AG04450 (cell line): ENCODE measurements around the gene PRR33. TPM values are rescaled to one million over a fixed set of nuclear protein-coding genes. Genes with fewer than 3 reads are reported as not detected.

Source experiments
- CTCF ChIA-PET: fragments of 300-600, 350-600 bp; formaldehyde crosslinking; extraction: SDS; loops from one replicate; lab custom pipeline; 2022; ENCODE audit warnings: antibody characterized with exemption, inconsistent platforms; lab: Charles Lee
- POLR2A ChIA-PET: fragments of 350-600 bp; formaldehyde crosslinking; extraction: SDS; loops from one replicate; lab custom pipeline; 2021; ENCODE audit warnings: antibody characterized with exemption, inconsistent platforms; lab: Yijun Ruan, JAX
- DNase-seq: peaks from one replicate; pipeline ENCODE4 v3.0.0-alpha.2; 2011; ENCODE audit warnings: low read depth, low spot score
- H3K27ac ChIP-seq: one replicate; pipeline ENCODE4 v1.5.1; 2012; ENCODE audit warnings: low read depth, low read length, control low read depth
- H3K27me3 ChIP-seq: one replicate; pipeline ENCODE4 v1.6.0; 2012; ENCODE audit warnings: low read length; ENCODE audit not compliant: control insufficient read depth, insufficient read depth
- H3K4me3 ChIP-seq: 2 replicates; pipeline ENCODE4 v1.5.1; 2011; ENCODE audit warnings: mild to moderate bottlenecking, low read depth, low read length, control low read depth
- H3K9me3 ChIP-seq: 2 replicates; pipeline ENCODE4 v1.5.1; 2012; ENCODE audit warnings: low read length; ENCODE audit not compliant: control insufficient read depth, insufficient read depth
- CTCF ChIP-seq: IDR thresholded peaks from 2 replicates; pipeline ENCODE4 v1.5.1; 2011; ENCODE audit warnings: low read depth, low read length, control low read depth, inconsistent platforms
- polyA plus RNA-seq: library from polyadenylated mRNA; depleted of rRNA; stranded (reverse); fragments of >200 nt; gene quantifications from 2 replicates; pipeline ENCODE4 v1.2.3, GENCODE V29; 2011

Gene PRR33
- polyA plus RNA-seq, 1 experiment: not detected

- peaks cover 21% of the 10 kb centered on the region for H3K27me3 ChIP-seq
- no peak overlapping the region for H3K27ac ChIP-seq
- no peak for DNase-seq
- POLR2A ChIA-PET: no interaction called here
- no peak overlapping the region for H3K4me3 ChIP-seq
- no peaks in the 10 kb centered on the region; the same call in 1 of the 2 replicates for H3K9me3 ChIP-seq
- TF ChIP-seq CTCF: no peak
- CTCF ChIA-PET: interaction anchor here (0.7 to 1.8 kb wide), 2 partner anchors 39 to 228 kb away, joined by 3 to 8 read pairs; no protein-coding TSS in a partner anchor
Measured at GRCh38 chr11:1921574-1922141, 30.0 kb upstream of the PRR33 start.

- H3K27me3 ChIP-seq: peaks cover 21% of the 10 kb centered on the region
- no peaks in the 10 kb centered on the region; the same call in 1 of the 2 replicates for H3K9me3 ChIP-seq
- POLR2A ChIA-PET: no interaction called here
- TF ChIP-seq CTCF: no peak
- H3K27ac ChIP-seq: no peak overlapping the region
- DNase-seq: no peak
- H3K4me3 ChIP-seq: no peak overlapping the region
- CTCF ChIA-PET: interaction anchor here (0.7 to 1.8 kb wide), 2 partner anchors 39 to 227 kb away, joined by 3 to 8 read pairs; no protein-coding TSS in a partner anchor
Measured at GRCh38 chr11:1920909-1921573, 29.3 kb upstream of the PRR33 start.

GRCh38 chr11:1920128-1920908 is 28.6 kb upstream of the PRR33 start:
- no peak for DNase-seq
- H3K9me3 ChIP-seq: no peaks in the 10 kb centered on the region; the same call in 1 of the 2 replicates
- no peak overlapping the region for H3K27ac ChIP-seq
- CTCF ChIA-PET: interaction anchor here (1.3 kb wide), 1 partner anchor 38 kb away, joined by 5 read pairs; no protein-coding TSS in a partner anchor
- H3K4me3 ChIP-seq: no peak overlapping the region
- POLR2A ChIA-PET: no interaction called here
- no peak for TF ChIP-seq CTCF
- H3K27me3 ChIP-seq: peaks cover 21% of the 10 kb centered on the region

- DNase-seq: no peak
- no peaks in the 10 kb centered on the region; the same call in 1 of the 2 replicates for H3K9me3 ChIP-seq
- POLR2A ChIA-PET: no interaction called here
- H3K27ac ChIP-seq: no peak within 1 kb of the TSS
- TF ChIP-seq CTCF: no peak
- CTCF ChIA-PET: interaction anchor here (1.3 kb wide), 1 partner anchor 37 kb away, joined by 5 read pairs; no protein-coding TSS in a partner anchor
- peaks cover 21% of the 10 kb centered on the region for H3K27me3 ChIP-seq
- no peak within 1 kb of the TSS for H3K4me3 ChIP-seq
Measured at GRCh38 chr11:1919391-1920127, 27.9 kb upstream of the PRR33 start, which contains the start of gene TNNT3. Gene TNNT3, plus strand, starts transcription at chr11:1919703. Its CDS starts 3,172 bp downstream, at chr11:1922875.
